Vagina (tissue), 2 donors: ENCODE data around the gene ZNF503.

Source experiments
- POLR2A ChIP-seq, 2 donors: fragments of 450-650 bp; IDR thresholded peaks; one replicate each; pipeline ENCODE4 v1.6.1; 2017; ENCODE audit warnings: antibody characterized with exemption in 2 of 2, mild to moderate bottlenecking in 2 of 2, moderate library complexity in 2 of 2
- TF ChIP-seq, protein P1 (sequence below), 3 experiments: fragments of 450-650 bp in 2 of 3; fragments of 200-600 bp in 1 of 3; sonication (generic) in 1 of 3; IDR thresholded peaks; one replicate each; pipeline ENCODE4 v1.5.1; 2017 to 2019; ENCODE audit warnings: antibody characterized with exemption in 3 of 3, mild to moderate bottlenecking in 2 of 3, moderate library complexity in 2 of 3

- TF ChIP-seq, protein P1, sequence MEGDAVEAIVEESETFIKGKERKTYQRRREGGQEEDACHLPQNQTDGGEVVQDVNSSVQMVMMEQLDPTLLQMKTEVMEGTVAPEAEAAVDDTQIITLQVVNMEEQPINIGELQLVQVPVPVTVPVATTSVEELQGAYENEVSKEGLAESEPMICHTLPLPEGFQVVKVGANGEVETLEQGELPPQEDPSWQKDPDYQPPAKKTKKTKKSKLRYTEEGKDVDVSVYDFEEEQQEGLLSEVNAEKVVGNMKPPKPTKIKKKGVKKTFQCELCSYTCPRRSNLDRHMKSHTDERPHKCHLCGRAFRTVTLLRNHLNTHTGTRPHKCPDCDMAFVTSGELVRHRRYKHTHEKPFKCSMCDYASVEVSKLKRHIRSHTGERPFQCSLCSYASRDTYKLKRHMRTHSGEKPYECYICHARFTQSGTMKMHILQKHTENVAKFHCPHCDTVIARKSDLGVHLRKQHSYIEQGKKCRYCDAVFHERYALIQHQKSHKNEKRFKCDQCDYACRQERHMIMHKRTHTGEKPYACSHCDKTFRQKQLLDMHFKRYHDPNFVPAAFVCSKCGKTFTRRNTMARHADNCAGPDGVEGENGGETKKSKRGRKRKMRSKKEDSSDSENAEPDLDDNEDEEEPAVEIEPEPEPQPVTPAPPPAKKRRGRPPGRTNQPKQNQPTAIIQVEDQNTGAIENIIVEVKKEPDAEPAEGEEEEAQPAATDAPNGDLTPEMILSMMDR (IDR thresholded peaks at IDR 0.05): peak; percentile 84 to 92 (median 85)
- no peak for TF ChIP-seq POLR2A (IDR thresholded peaks at IDR 0.05)
These were observed 6.3 kb downstream of the ZNF503 start for GRCh38 chr10:75395066-75395931.
